Endothelial cell of umbilical vein (primary cell): ENCODE results near the gene TCHP. TPM values are rescaled to one million over a fixed set of nuclear protein-coding genes. Genes with fewer than 3 reads are reported as not detected.

Experiments
- BruUV-seq: library from RNA; stranded (reverse); fragments of 400-500 nt; replicated peaks from 2 replicates; lab custom pipeline; 2021; lab: Mats Ljungman, UMichigan
- CTCF ChIA-PET: fragments of 300-600, 350-600 bp; sonication (Branson Sonifier 250); formaldehyde crosslinking; loops from one replicate; lab custom pipeline; 2021; ENCODE audit warnings: antibody characterized with exemption, inconsistent platforms; lab: Charles Lee
- POLR2A ChIA-PET: fragments of 300-600, 350-600 bp; sonication (Branson Sonifier 250); formaldehyde crosslinking; loops from one replicate; lab custom pipeline; 2021; ENCODE audit warnings: antibody characterized with exemption, inconsistent platforms; lab: Charles Lee
- DNase-seq: peaks from one replicate; pipeline ENCODE4 v3.0.0-alpha.2; 2011; ENCODE audit warnings: low read depth, low spot score
- FAIRE-seq: peaks from 2 replicates; lab custom pipeline; 2011; peaks lifted over from hg19 to GRCh38; lab: Jason Lieb, UNC
- H2AFZ ChIP-seq: 2 replicates; pipeline ENCODE4 v1.6.0; 2012; ENCODE audit warnings: low read depth, low read length, control low read depth, inconsistent platforms
- H3K27ac ChIP-seq: 2 replicates; pipeline ENCODE4 v1.5.1; 2011; ENCODE audit warnings: low read depth, mild to moderate bottlenecking, control low read depth, low read length, moderate library complexity; ENCODE audit not compliant: insufficient read depth
- H3K27me3 ChIP-seq, 2 experiments: 2 replicates each; pipeline versions ENCODE4 v1.6.0 to v1.6.1; 2011; ENCODE audit warnings: low read length in 2 of 2, mixed read lengths in 1 of 2; ENCODE audit not compliant: control insufficient read depth in 2 of 2, insufficient read depth in 2 of 2
- H3K36me3 ChIP-seq, 2 experiments: 2 replicates in 1 of 2; 3 replicates in 1 of 2; pipeline ENCODE4 v1.5.1; 2011; ENCODE audit warnings: low read length in 2 of 2, mild to moderate bottlenecking in 1 of 2, moderate library complexity in 1 of 2; ENCODE audit not compliant: control insufficient read depth in 2 of 2, insufficient read depth in 2 of 2; ENCODE audit errors: extremely low read depth in 1 of 2
- H3K4me1 ChIP-seq: 3 replicates; pipeline ENCODE4 v1.5.1; 2011; ENCODE audit warnings: mild to moderate bottlenecking, low read length; ENCODE audit not compliant: control insufficient read depth, insufficient read depth; ENCODE audit errors: extremely low read depth
- H3K4me2 ChIP-seq: 2 replicates; pipeline ENCODE4 v1.6.1; 2011; ENCODE audit warnings: low read length, control low read depth, mixed read lengths; ENCODE audit not compliant: insufficient read depth
- H3K4me3 ChIP-seq, 3 experiments: fragments of 200-600 bp in 1 of 3; sonication (generic), shearing (Covaris generic) in 1 of 3; replicated peaks in 1 of 3; 2 replicates each; pipeline ENCODE4 v1.5.1; 2011 to 2016; ENCODE audit warnings: control low read depth in 3 of 3, low read length in 3 of 3, mild to moderate bottlenecking in 2 of 3, inconsistent platforms in 1 of 3, low read depth in 1 of 3, moderate library complexity in 1 of 3; ENCODE audit not compliant: insufficient read depth in 1 of 3
- H3K79me2 ChIP-seq: 2 replicates; pipeline ENCODE4 v1.6.0; 2012; ENCODE audit warnings: low read length, inconsistent platforms; ENCODE audit not compliant: control insufficient read depth, insufficient read depth
- H3K9ac ChIP-seq: replicated peaks from 2 replicates; pipeline ENCODE3; 2011; ENCODE audit warnings: low read length, control low read depth; ENCODE audit not compliant: insufficient read depth; ENCODE audit errors: extremely low read depth
- H3K9me1 ChIP-seq: replicated peaks from 3 replicates; pipeline ENCODE4 v1.6.0; 2011; ENCODE audit warnings: mild to moderate bottlenecking, low read length; ENCODE audit not compliant: control insufficient read depth, insufficient read depth; ENCODE audit errors: extremely low read depth
- H3K9me3 ChIP-seq: replicated peaks from 2 replicates; pipeline ENCODE4 v1.5.1; 2012; ENCODE audit warnings: low read length, inconsistent platforms; ENCODE audit not compliant: control insufficient read depth, insufficient read depth
- H4K20me1 ChIP-seq: replicated peaks from 2 replicates; pipeline ENCODE3; 2011; ENCODE audit warnings: mild to moderate bottlenecking, low read length; ENCODE audit not compliant: control insufficient read depth, insufficient read depth; ENCODE audit errors: extremely low read depth
- CTCF ChIP-seq, 2 donors: IDR thresholded peaks; 1 replicate in 1 of 2; 2 replicates in 1 of 2; pipeline ENCODE4 v1.5.1; 2011; ENCODE audit warnings: low read length in 2 of 2, mild to moderate bottlenecking in 2 of 2, moderate library complexity in 2 of 2, control low read depth in 1 of 2, inconsistent platforms in 1 of 2, low read depth in 1 of 2; ENCODE audit not compliant: insufficient read depth in 1 of 2; ENCODE audit errors: extremely low read depth in 1 of 2
- EZH2 ChIP-seq: IDR thresholded peaks from 2 replicates; pipeline ENCODE4 v1.6.1; 2012; ENCODE audit warnings: borderline replicate concordance, low read depth, mild to moderate bottlenecking, moderate library complexity, low read length, inconsistent platforms; ENCODE audit not compliant: severe bottlenecking
- FOS ChIP-seq: IDR thresholded peaks from 2 replicates; pipeline ENCODE4 v1.6.1; 2011; ENCODE audit warnings: mild to moderate bottlenecking, low read length, moderate library complexity, borderline replicate concordance; ENCODE audit not compliant: insufficient read depth
- GATA2 ChIP-seq: IDR thresholded peaks from 2 replicates; pipeline ENCODE4 v1.7.0; 2011; ENCODE audit warnings: low read depth, mild to moderate bottlenecking, moderate library complexity, mixed read lengths, low read length; ENCODE audit not compliant: insufficient read length, insufficient read depth
- JUN ChIP-seq: IDR thresholded peaks from 2 replicates; pipeline ENCODE4 v1.6.1; 2011; ENCODE audit warnings: borderline replicate concordance, low read depth; ENCODE audit not compliant: insufficient read length, insufficient read depth
- MYC ChIP-seq: IDR thresholded peaks from one replicate; pipeline ENCODE4 v1.6.1; 2011; ENCODE audit warnings: mild to moderate bottlenecking, low read depth, low read length
- POLR2A ChIP-seq: IDR thresholded peaks from 2 replicates; pipeline ENCODE4 v1.6.1; 2012; ENCODE audit warnings: low read depth, mild to moderate bottlenecking, control low read depth, low read length
- POLR2AphosphoS5 ChIP-seq: IDR thresholded peaks from 2 replicates; pipeline ENCODE4 v1.6.1; 2012; ENCODE audit warnings: low read depth, mild to moderate bottlenecking, control low read depth, low read length, moderate library complexity; ENCODE audit not compliant: insufficient read depth
- dilution Hi-C: fragments of 300-500 bp; cut with MboI; formaldehyde crosslinking; loops from one replicate; pipeline ENCODE4 v1.15.0; 2019; ENCODE audit warnings: low sequenced_read_pairs; ENCODE audit not compliant: extremely low pct_ligation_motif_present
- intact Hi-C: fragments of 100-400 bp; cut with micrococcal nuclease; formaldehyde crosslinking; loops from one replicate; pipeline ENCODE4 v1.10.0; 2022
- polyA plus RNA-seq, 4 experiments: library from polyadenylated mRNA; depleted of rRNA in 3 of 4; stranded (reverse) in 3 of 4; unstranded in 1 of 4; fragments of >200 nt; gene quantifications; 2 replicates each; pipeline versions ENCODE4 v1.2.1 to v1.2.3, GENCODE V29; 2011 to 2012; ENCODE audit warnings: missing spikeins in 1 of 4
- total RNA-seq: library from RNA; stranded (reverse); gene quantifications from 2 replicates; pipeline ENCODE4 v1.2.3, GENCODE V29; 2021
- TF ChIP-seq, protein P1 (sequence below): IDR thresholded peaks from 2 replicates; pipeline ENCODE4 v1.6.1; 2011; ENCODE audit not compliant: insufficient read depth, insufficient read length

TCHP gene
- total and polyA plus RNA-seq, 2 donors (not counting 3 experiments of a cell fraction or from before 2014, with no cell fraction given) = 12.9 to 24.3 TPM

- dilution Hi-C loops (no loop called here), intact Hi-C loops (no loop called here)
- Histone ChIP-seq H4K20me1 (no peaks in the 10 kb centered on the region), H3K9me1 (no peaks in the 10 kb centered on the region), H3K4me3 (no peak overlapping the region), H3K79me2 (no peaks in the 10 kb centered on the region), H3K4me2 (no peak overlapping the region), H3K4me1 (no peaks in the 10 kb centered on the region), H3K9me3 (no peaks in the 10 kb centered on the region), H3K27me3 (no peaks in the 10 kb centered on the region), H2AFZ (no peak overlapping the region), H3K36me3 (peaks cover 15 to 27% of the 10 kb centered on the region in 2 experiments), H3K27ac (no peak overlapping the region), H3K9ac (no peak overlapping the region)
- DNase-seq = no peak
- FAIRE-seq = no peak
- TF ChIP-seq EZH2 (no peak), MYC (no peak), POLR2A (no peak), JUN (no peak), FOS (no peak)
- TF ChIP-seq, protein P1, sequence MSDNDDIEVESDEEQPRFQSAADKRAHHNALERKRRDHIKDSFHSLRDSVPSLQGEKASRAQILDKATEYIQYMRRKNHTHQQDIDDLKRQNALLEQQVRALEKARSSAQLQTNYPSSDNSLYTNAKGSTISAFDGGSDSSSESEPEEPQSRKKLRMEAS = no peak
- POLR2A ChIA-PET = no interaction called here
- CTCF ChIA-PET = interaction anchor here (1.9 to 2.7 kb wide), 2 partner anchors 12 to 63 kb away, joined by 6 to 8 read pairs; no protein-coding TSS in a partner anchor
- BruUV-seq = no TSS peak
Observed at GRCh38 chr12:109916045-109916444, 16.0 kb downstream of the TCHP start.

DNA sequence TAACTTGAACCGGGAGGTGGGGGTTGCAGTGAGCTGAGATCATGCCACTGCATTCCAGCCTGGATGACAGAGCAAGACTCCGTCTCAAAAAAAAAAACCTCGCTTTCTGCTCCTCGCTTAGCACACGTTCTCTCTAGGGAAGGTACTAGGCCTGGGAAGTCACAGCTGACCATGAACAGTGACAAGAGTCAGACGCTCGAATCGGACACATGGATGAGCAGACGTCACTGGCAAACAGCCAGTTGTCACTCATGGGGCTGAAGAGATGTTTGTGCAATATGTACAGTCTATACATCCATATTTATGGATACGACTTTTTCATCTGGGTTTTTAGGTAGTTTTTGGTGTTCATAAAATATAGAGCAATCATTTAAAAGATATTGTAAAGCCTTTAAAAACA is 19.4 kb downstream of the TCHP start:
- BruUV-seq = no TSS peak
- no peaks in the 10 kb centered on the region for H3K27me3 ChIP-seq
- no peaks in the 10 kb centered on the region for H4K20me1 ChIP-seq
- H3K4me1 ChIP-seq = no peaks in the 10 kb centered on the region
- dilution Hi-C loops = no loop called here
- no peak overlapping the region for H3K9ac ChIP-seq
- intact Hi-C loops = no loop called here
- H3K9me3 ChIP-seq = no peaks in the 10 kb centered on the region
- CTCF ChIA-PET = interaction anchor here (1.1 to 1.7 kb wide), 2 partner anchors 9 to 66 kb away, joined by 5 to 9 read pairs; no protein-coding TSS in a partner anchor
- no peak overlapping the region for H3K4me3 ChIP-seq
- DNase-seq = no peak
- H2AFZ ChIP-seq = no peak overlapping the region
- no peak for FAIRE-seq
- no peaks in the 10 kb centered on the region for H3K79me2 ChIP-seq
- TF ChIP-seq, protein P1 = no peak
- TF ChIP-seq POLR2A = no peak
- no peak for TF ChIP-seq JUN
- no peak for TF ChIP-seq POLR2AphosphoS5
- no peak for TF ChIP-seq CTCF (IDR thresholded peaks at IDR 0.05; ENCODE audit: extremely low read depth in 1 of 2, insufficient read depth in 1 of 2, low read depth in 1 of 2, low read length in 2 of 2)
- TF ChIP-seq EZH2 = no peak
- no peak for TF ChIP-seq FOS
- TF ChIP-seq GATA2 = no peak
- no peak for TF ChIP-seq MYC
- H3K27ac ChIP-seq = no peak overlapping the region
- H3K4me2 ChIP-seq = no peak overlapping the region
- H3K36me3 ChIP-seq = peaks cover 15 to 25% of the 10 kb centered on the region in 2 experiments
- no peaks in the 10 kb centered on the region for H3K9me1 ChIP-seq
- POLR2A ChIA-PET = no interaction called here
